Kidney (tissue), 14 donors: ENCODE results near the gene VOPP1. TPM values are rescaled to one million over a fixed set of nuclear protein-coding genes. Genes with fewer than 3 reads are reported as not detected.

Experiments
- DNase-seq, 5 donors: peaks; one replicate each; pipeline ENCODE4 v3.0.0-alpha.2; 2013 to 2020
- FAIRE-seq: peaks from 2 replicates; lab custom pipeline; 2012; peaks lifted over from hg19 to GRCh38; lab: Jason Lieb, UNC
- H3K27ac ChIP-seq, 2 donors: one replicate each; pipeline ENCODE4 v1.7.0; 2013; ENCODE audit warnings: low read depth in 2 of 2, low read length in 2 of 2, inconsistent platforms in 1 of 2
- H3K27me3 ChIP-seq: one replicate; pipeline ENCODE4 v1.7.1; 2013; ENCODE audit warnings: low read length, inconsistent platforms; ENCODE audit not compliant: control insufficient read depth, insufficient read depth
- H3K36me3 ChIP-seq, 3 donors: one replicate each; pipeline versions ENCODE4 v1.7.0 to v1.7.1; 2013; ENCODE audit warnings: low read length in 3 of 3, control low read depth in 1 of 3, inconsistent platforms in 1 of 3; ENCODE audit not compliant: insufficient read depth in 3 of 3, control insufficient read depth in 2 of 3
- H3K4me1 ChIP-seq, 3 donors: one replicate each; pipeline versions ENCODE4 v1.7.0 to v1.7.1; 2013; ENCODE audit warnings: low read length in 3 of 3, inconsistent platforms in 1 of 3, low read depth in 1 of 3; ENCODE audit not compliant: control insufficient read depth in 2 of 3, insufficient read depth in 2 of 3
- H3K4me3 ChIP-seq, 3 donors: one replicate each; pipeline versions ENCODE4 v1.7.0 to v1.8.1; 2013; ENCODE audit warnings: low read length in 3 of 3, control low read depth in 1 of 3, inconsistent platforms in 1 of 3
- H3K9ac ChIP-seq, 3 donors: one replicate each; pipeline versions ENCODE4 v1.7.0 to v1.7.1; 2013; ENCODE audit warnings: low read length in 3 of 3, control low read depth in 1 of 3, inconsistent platforms in 1 of 3
- H3K9me3 ChIP-seq, 3 donors: one replicate each; pipeline versions ENCODE4 v1.7.0 to v1.7.1; 2013; ENCODE audit warnings: low read length in 3 of 3, control low read depth in 1 of 3, inconsistent platforms in 1 of 3; ENCODE audit not compliant: control insufficient read depth in 2 of 3, insufficient read depth in 1 of 3
- intact Hi-C: fragments of 100-400 bp; cut with DNase I; formaldehyde crosslinking; loops from one replicate; pipeline ENCODE4 v1.11.1; 2022
- polyA plus RNA-seq: library from polyadenylated mRNA; stranded (reverse); fragments of 350-450 nt; fragmentation: Illumina TruSeq; extraction: RNeasy Lipid Tissue Mini Kit (QIAGEN cat#74804); gene quantifications from one replicate; pipeline ENCODE4 v1.2.3, GENCODE V29; 2014; ENCODE audit warnings: low read depth, low replicate concordance; ENCODE audit not compliant: insufficient read depth
- total RNA-seq: library from RNA; stranded (reverse); fragmentation: NEBNext Ultra II Directional; extraction: Animal tissue kit (Norgen Biotek cat#: 25700); gene quantifications from one replicate; pipeline ENCODE4 v1.2.1, GENCODE V29; 2021
- TF ChIP-seq, protein P1 (sequence below): IDR thresholded peaks from 3 replicates; pipeline ENCODE4 v1.5.1; 2012; ENCODE audit warnings: mild to moderate bottlenecking, moderate library complexity, borderline replicate concordance; ENCODE audit not compliant: insufficient read depth; ENCODE audit errors: extremely low read depth
- donor health status: control.
- donor health status: control.
- donor health status: control.
- donor health status: control.
- donor health status: control.
- donor health status: DM: yes; HTN: yes; CAD: no.
- donor health status: Normal renal cell carcinoma (clear cell type).

Gene VOPP1
- total and polyA plus RNA-seq, 2 donors from 2014 or later = 47.3 to 98.7 TPM

DNA sequence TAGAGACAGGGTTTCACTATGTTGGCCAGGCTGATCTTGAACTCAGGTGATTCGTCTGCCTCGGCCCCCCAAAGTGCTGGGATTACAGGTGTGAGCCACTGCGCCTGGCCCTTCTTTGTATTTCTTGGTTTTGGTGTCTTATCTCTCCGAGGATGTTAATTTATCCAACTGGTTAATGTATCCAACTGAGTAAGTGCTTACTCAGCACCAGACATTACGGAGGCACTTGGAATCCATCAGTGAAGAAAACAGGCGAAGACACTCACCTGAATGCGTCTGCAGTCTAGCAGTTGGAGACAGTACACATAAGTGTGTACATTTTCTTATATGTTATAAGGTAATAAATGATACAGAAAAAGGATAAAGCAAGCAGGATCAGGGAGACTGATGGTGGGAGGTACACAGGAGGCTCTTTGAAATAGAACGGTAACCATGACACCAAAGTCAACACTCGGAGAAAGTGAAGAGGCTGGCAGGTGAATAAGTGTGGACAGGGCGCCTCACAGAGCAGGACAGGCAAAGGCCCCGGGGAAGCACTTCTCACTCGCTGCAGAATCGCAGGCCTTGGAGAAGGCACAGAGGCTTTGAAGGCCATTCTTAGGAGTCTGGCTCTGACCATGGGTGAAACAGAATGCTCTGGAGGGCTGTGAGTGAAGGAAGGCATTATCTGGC lies 134.1 kb downstream of the VOPP1 start:
- DNase-seq = no peak
- Histone ChIP-seq H3K27ac (no peak overlapping the region), H3K4me1 (peaks cover 0 to 3% (median 0%) of the 10 kb centered on the region in 3 donors), H3K9me3 (no peaks in the 10 kb centered on the region), H3K4me3 (no peak overlapping the region), H3K27me3 (no peaks in the 10 kb centered on the region), H3K36me3 (no peaks in the 10 kb centered on the region), H3K9ac (no peak overlapping the region)
- FAIRE-seq = no peak
- TF ChIP-seq, protein P1, sequence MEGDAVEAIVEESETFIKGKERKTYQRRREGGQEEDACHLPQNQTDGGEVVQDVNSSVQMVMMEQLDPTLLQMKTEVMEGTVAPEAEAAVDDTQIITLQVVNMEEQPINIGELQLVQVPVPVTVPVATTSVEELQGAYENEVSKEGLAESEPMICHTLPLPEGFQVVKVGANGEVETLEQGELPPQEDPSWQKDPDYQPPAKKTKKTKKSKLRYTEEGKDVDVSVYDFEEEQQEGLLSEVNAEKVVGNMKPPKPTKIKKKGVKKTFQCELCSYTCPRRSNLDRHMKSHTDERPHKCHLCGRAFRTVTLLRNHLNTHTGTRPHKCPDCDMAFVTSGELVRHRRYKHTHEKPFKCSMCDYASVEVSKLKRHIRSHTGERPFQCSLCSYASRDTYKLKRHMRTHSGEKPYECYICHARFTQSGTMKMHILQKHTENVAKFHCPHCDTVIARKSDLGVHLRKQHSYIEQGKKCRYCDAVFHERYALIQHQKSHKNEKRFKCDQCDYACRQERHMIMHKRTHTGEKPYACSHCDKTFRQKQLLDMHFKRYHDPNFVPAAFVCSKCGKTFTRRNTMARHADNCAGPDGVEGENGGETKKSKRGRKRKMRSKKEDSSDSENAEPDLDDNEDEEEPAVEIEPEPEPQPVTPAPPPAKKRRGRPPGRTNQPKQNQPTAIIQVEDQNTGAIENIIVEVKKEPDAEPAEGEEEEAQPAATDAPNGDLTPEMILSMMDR = no peak
- intact Hi-C loops = no loop called here

- Histone ChIP-seq H3K4me1 (peaks cover 0 to 7% (median 0%) of the 10 kb centered on the region in 3 donors), H3K27ac (no peak overlapping the region), H3K4me3 (no peak overlapping the region), H3K9ac (no peak overlapping the region), H3K9me3 (no peaks in the 10 kb centered on the region), H3K27me3 (no peaks in the 10 kb centered on the region), H3K36me3 (no peaks in the 10 kb centered on the region)
- TF ChIP-seq, protein P1 = no peak
- intact Hi-C loops = no loop called here
- FAIRE-seq (no peak), DNase-seq (no peak)
These were observed 134.9 kb downstream of the VOPP1 start for GRCh38 chr7:55437375-55437774.

DNA sequence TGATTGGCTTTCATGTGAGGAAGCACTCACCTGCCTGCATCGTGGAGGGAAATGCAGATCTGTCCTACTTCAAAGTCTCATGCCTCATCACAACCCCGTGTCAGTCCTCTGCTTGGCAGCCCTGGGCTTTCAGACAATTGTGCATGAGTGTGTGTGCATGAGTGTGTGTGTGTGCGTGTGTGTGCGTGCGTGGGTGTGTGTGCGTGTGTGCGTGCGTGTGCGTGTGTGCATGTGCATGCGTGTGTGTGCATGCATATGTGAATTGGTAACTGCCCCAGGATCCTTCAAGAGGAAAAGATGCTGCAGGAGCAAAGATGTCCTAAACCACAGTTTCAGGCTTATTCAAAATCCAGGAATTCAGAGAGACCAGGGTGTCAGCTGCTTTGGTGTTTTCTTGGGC lies 135.8 kb downstream of the VOPP1 start:
- no peaks in the 10 kb centered on the region for H3K9me3 ChIP-seq
- intact Hi-C loops = no loop called here
- no peak overlapping the region for H3K9ac ChIP-seq
- H3K4me1 ChIP-seq = peaks cover 0 to 10% (median 0%) of the 10 kb centered on the region in 3 donors
- FAIRE-seq = no peak
- H3K27me3 ChIP-seq = no peaks in the 10 kb centered on the region
- DNase-seq = no peak
- no peak overlapping the region for H3K4me3 ChIP-seq
- TF ChIP-seq, protein P1 = no peak
- H3K36me3 ChIP-seq = peaks cover 0 to 4% (median 1%) of the 10 kb centered on the region in 3 donors
- no peak overlapping the region for H3K27ac ChIP-seq

DNA sequence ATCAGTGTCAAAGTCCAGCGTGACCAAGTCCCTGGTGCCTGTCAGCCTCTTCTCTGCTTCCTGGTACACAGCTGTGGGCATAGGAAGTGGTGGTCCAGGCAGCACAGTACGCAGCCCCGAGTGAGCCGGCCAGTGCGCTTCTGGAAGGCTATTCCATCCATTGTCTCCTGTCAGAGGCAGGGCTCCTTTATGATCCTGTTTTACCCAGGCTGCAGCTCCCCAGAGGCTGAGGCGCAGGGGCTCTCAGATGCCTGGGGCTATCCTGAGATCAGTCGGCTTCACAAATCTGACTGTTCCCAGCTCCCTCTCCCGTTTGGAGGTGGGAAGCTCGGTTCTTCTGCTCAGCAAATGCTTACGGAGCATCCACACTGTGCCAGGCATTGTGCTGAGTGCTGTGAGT lies 136.8 kb downstream of the VOPP1 start:
- H3K9ac ChIP-seq = no peak overlapping the region
- no peak overlapping the region for H3K4me3 ChIP-seq
- no peaks in the 10 kb centered on the region for H3K9me3 ChIP-seq
- H3K27me3 ChIP-seq = no peaks in the 10 kb centered on the region
- H3K27ac ChIP-seq = no peak overlapping the region
- peaks cover 0 to 10% (median 0%) of the 10 kb centered on the region in 3 donors for H3K4me1 ChIP-seq
- intact Hi-C loops = no loop called here
- FAIRE-seq (no peak), DNase-seq (no peak)
- TF ChIP-seq, protein P1 = no peak
- H3K36me3 ChIP-seq = peaks cover 0 to 7% (median 4%) of the 10 kb centered on the region in 3 donors
